Thymus (tissue), 11 donors: ENCODE data around the gene RPL22. TPM values are rescaled to one million over a fixed set of nuclear protein-coding genes. Genes with fewer than 3 reads are reported as not detected.

Experiments used
- DNase-seq, 9 donors: peaks; one replicate each; pipeline ENCODE4 v3.0.0-alpha.2; 2013; ENCODE audit warnings: low spot score in 9 of 9, low read depth in 6 of 9, missing footprints in 1 of 9
- H3K27ac ChIP-seq, 2 donors: one replicate each; pipeline ENCODE4 v1.5.1; 2013; ENCODE audit warnings: control low read depth in 1 of 2, low read depth in 1 of 2, low read length in 1 of 2, mild to moderate bottlenecking in 1 of 2, moderate library complexity in 1 of 2
- H3K27me3 ChIP-seq, 2 donors: one replicate each; pipeline ENCODE4 v1.5.1; 2013; ENCODE audit warnings: low read length in 1 of 2; ENCODE audit not compliant: control insufficient read depth in 2 of 2, insufficient read depth in 1 of 2
- H3K36me3 ChIP-seq, 2 donors: one replicate each; pipeline ENCODE4 v1.5.1; 2013; ENCODE audit warnings: low read length in 1 of 2, mild to moderate bottlenecking in 1 of 2, moderate library complexity in 1 of 2; ENCODE audit not compliant: control insufficient read depth in 2 of 2, insufficient read depth in 2 of 2
- H3K4me1 ChIP-seq, 2 donors: one replicate each; pipeline ENCODE4 v1.5.1; 2013; ENCODE audit warnings: low read length in 2 of 2; ENCODE audit not compliant: control insufficient read depth in 2 of 2, insufficient read depth in 2 of 2
- H3K4me3 ChIP-seq, 2 donors: one replicate each; pipeline ENCODE4 v1.5.1; 2013; ENCODE audit warnings: low read length in 2 of 2, control low read depth in 1 of 2, mild to moderate bottlenecking in 1 of 2
- H3K9me3 ChIP-seq, 2 donors: one replicate each; pipeline ENCODE4 v1.5.1; 2013; ENCODE audit warnings: low read length in 1 of 2, mild to moderate bottlenecking in 1 of 2; ENCODE audit not compliant: control insufficient read depth in 2 of 2, insufficient read depth in 1 of 2
- WGBS: extraction: QIAGEN DNeasy Blood & Tissue Kit; methylation state at CpG from one replicate; pipeline ENCODE4 v1.1.7; 2013; 5-methylcytosine and 5-hydroxymethylcytosine counted together
- polyA plus RNA-seq: library from polyadenylated mRNA; stranded (reverse); fragments of 200-250 nt; gene quantifications from one replicate; pipeline ENCODE4 v1.2.3, GENCODE V29; 2013
- total RNA-seq: library from RNA; stranded (reverse); fragments of 120-200 nt; gene quantifications from one replicate; pipeline ENCODE4 v1.2.4, GENCODE V29; 2013
- donor health status: healthy.

Gene RPL22
- total and polyA plus RNA-seq, 2 donors, result 428 to 1,043 TPM

DNA sequence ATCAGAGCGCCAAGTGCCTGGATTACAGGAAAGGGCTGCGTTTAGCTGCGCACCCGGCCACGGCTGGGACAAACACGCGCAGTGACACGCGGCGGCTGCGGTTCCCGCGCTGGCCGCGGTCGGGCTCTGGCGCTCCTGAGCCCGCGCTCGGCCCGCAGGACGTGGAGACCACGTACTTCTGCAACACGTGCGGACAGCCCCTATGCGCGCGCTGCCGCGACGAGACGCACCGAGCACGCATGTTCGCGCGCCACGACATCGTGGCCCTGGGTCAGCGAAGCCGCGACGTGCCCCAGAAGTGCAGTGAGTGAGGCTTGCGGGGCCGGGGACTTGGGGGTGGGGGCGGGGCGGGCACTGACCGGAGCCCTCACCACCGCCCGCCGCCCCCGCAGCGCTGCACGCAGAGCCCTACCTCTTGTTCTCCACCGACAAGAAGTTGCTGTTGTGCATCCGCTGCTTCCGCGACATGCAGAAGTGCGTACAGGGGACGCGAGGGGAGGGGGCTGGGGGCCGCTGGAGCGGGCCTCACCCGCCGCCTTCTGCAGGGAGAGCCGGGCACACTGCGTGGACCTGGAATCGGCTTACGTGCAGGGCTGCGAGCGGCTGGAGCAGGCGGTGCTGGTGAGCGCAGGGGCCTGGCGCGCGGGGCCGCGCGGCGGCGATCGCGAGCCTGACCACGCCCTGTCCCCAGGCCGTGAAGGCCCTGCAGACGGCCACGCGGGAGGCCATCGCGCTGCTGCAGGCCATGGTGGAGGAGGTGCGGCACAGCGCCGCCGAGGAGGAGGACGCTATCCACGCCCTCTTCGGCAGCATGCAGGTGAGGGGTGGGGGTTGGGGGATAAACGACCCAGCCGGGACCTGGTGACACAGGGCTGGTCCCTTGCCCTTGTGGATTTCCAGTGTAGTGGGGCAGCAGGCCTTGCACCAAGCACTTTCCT is 9.6 kb upstream of the RPL22 start:
- Histone ChIP-seq H3K4me3 (peak overlapping the region in 1 of 2 donors; percentile 20), H3K36me3 (no peaks in the 10 kb centered on the region), H3K27ac (no peak overlapping the region), H3K27me3 (peaks cover 68 to 96% of the 10 kb centered on the region in 2 donors), H3K9me3 (no peaks in the 10 kb centered on the region), H3K4me1 (peaks cover 4 to 9% of the 10 kb centered on the region in 2 donors)
- DNase-seq, result peak in 1 of 9 donors; percentile 15
- 3% methylated on average over 99 of the region's 99 CpGs for WGBS

DNA sequence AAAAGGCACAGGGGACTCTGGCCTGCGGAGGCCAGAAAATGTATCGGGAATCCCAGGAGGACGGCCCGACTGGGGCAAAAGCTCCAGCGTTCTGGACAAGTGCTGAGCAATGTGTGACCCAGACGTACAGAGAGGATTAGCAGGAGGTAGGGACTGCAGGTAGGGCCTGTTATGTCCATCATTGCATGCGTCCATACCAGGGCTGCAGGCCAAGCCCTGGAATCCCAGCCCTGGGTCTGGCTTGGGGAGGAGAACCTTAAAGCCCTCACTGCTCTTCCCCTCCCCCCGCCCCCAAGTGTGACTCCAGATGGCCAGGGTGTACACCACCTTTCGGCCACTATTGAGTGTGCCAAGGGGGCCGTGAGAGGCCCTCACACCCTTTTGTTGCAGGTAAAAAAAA is 8.5 kb upstream of the RPL22 start:
- H3K36me3 ChIP-seq, result no peaks in the 10 kb centered on the region
- H3K4me1 ChIP-seq, result peaks cover 4 to 9% of the 10 kb centered on the region in 2 donors
- no peak overlapping the region for H3K27ac ChIP-seq
- no peak for DNase-seq
- peaks cover 64 to 90% of the 10 kb centered on the region in 2 donors for H3K27me3 ChIP-seq
- no peaks in the 10 kb centered on the region for H3K9me3 ChIP-seq
- H3K4me3 ChIP-seq, result no peak overlapping the region
- WGBS, result 84% methylated on average over 10 of the region's 10 CpGs

DNA sequence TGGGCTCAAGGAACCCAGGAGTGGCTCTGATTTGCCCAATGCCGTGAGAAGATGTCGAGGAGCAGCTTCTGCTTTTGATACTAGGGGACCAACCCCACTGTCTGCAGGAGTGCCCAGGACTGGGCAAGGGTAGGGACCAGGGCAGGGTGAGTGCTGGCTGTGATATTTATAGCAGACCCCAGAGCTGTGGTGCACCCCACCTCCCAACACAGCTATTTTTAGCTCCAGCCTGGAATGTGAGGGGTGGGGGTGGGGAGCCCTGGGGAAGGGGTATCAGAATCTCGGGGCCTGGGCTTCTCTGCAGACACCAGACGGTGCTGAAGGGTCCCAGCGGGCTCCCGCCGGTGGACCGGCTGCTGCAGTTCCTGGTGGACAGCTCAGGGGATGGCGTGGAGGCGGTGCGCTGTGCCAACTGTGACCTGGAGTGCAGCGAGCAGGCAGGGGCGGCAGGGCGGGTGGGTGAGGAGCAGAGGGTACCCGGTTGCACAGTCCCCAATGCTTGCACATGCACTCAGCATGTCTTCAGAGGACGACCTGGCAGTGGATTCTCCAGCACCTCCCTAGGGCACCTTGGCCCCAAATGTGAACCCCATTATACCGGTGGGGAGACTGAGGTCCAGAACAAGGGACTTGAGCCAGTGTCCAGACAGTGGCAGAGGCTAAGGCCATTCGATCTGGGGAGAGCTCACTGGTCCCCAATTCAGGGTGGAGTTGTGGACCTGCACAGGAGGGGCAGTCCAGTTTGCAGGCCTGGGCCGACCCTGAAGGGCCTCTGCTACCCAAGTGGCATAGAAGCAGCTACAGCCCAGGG is 7.9 kb upstream of the RPL22 start:
- Histone ChIP-seq H3K27me3 (peaks cover 61 to 85% of the 10 kb centered on the region in 2 donors), H3K36me3 (no peaks in the 10 kb centered on the region), H3K4me3 (no peak overlapping the region), H3K27ac (no peak overlapping the region), H3K9me3 (no peaks in the 10 kb centered on the region), H3K4me1 (peaks cover 4 to 9% of the 10 kb centered on the region in 2 donors)
- no peak for DNase-seq
- 69% methylated on average over 19 of the region's 19 CpGs for WGBS

DNA sequence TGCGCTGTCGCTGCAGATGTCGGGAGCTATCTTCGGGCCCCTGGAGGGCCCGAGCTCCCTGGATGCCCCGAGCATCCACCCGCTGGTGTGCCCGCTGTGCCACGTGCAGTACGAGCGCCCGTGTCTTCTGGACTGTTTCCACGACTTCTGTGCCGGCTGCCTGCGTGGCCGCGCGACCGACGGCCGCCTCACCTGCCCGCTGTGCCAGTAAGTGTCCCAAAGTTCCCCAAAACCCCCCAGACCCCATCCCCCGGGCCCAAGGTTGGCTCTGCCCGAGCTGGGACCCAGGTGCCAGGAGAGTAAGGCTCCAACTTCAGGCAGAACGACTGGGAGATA is 7.1 kb upstream of the RPL22 start:
- peak overlapping the region in 1 of 2 donors; percentile 39 for H3K4me3 ChIP-seq
- WGBS, result 11% methylated on average over 25 of the region's 25 CpGs
- H3K27ac ChIP-seq, result no peak overlapping the region
- no peaks in the 10 kb centered on the region for H3K36me3 ChIP-seq
- H3K9me3 ChIP-seq, result no peaks in the 10 kb centered on the region
- H3K4me1 ChIP-seq, result peaks cover 4 to 9% of the 10 kb centered on the region in 2 donors
- no peak for DNase-seq
- H3K27me3 ChIP-seq, result peaks cover 57 to 80% of the 10 kb centered on the region in 2 donors

DNA sequence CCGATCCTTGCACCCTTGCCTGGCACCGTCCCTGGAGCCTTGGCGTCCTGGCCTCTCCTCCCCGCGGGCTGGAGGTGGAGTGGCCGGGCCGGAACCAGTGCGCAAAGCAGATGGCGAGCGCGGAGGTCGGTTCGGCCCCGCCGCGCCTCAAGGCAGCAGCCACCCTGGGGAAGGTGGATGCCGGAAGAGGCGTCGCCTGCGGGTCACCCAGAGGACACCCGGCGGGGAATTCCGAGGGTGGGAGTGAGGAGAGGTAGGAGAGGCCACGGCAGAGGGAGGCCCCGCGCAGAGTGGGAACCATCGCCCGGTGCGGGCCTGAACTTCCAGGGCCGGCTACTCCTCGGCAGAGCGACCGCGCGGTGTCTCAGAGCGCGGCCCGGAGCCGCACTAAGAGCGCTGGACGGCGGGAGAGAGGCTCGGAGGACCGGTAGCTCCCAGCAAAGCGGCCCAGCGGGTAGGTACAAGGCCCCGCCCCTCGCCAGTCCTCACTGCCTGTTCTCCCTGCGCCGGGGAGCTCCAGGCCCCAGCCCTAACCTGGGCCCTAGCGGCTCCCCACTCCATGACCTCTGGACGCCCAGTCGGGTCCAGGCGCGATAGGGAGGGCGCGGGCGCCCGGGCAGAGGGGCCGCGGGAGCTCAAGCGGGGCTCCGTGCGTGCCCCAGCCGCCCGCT is 6.6 kb upstream of the RPL22 start, which contains the start of gene RNF207:
Gene RNF207 (plus strand): TSS at position 271 of the 671 bp plus-strand sequence. CDS start 417 bp downstream, outside the sequence.
- peaks cover 4 to 9% of the 10 kb centered on the region in 2 donors for H3K4me1 ChIP-seq
- peaks cover 57 to 75% of the 10 kb centered on the region in 2 donors for H3K27me3 ChIP-seq
- H3K36me3 ChIP-seq, result no peaks in the 10 kb centered on the region
- no peak for DNase-seq
- 2% methylated on average over 66 of the region's 66 CpGs for WGBS
- H3K9me3 ChIP-seq, result no peaks in the 10 kb centered on the region
- peak within 1 kb of the TSS; percentile 26 to 39 for H3K4me3 ChIP-seq
- peak within 1 kb of the TSS in 1 of 2 donors; percentile 18 for H3K27ac ChIP-seq

DNA sequence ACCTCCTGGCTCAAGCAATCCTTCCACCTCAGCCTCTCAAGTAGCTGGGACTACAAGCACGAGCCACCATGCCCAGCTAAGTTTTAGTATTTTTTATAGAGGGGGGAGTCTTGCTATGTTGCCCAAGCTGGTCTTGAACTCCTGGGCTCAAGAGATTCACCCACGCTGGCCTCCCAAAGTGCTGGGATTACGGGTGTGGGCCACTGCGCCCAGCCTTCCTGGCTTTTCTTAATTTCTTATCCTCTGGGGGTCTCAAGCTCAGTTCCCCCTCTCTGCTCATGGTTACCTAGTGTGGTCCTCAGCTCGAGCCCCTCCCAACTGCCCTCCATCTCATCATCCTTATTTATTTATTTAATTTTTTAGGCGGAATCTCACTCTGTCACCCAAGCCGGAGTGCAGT is 2.9 kb upstream of the RPL22 start:
- no peak overlapping the region for H3K27ac ChIP-seq
- peaks cover 13 to 14% of the 10 kb centered on the region in 2 donors for H3K4me1 ChIP-seq
- no peaks in the 10 kb centered on the region for H3K9me3 ChIP-seq
- peaks cover 26 to 38% of the 10 kb centered on the region in 2 donors for H3K27me3 ChIP-seq
- no peak for DNase-seq
- no peak overlapping the region for H3K4me3 ChIP-seq
- WGBS, result 94% methylated on average over 7 of the region's 7 CpGs
- H3K36me3 ChIP-seq, result peaks cover 2 to 3% of the 10 kb centered on the region in 2 donors

DNA sequence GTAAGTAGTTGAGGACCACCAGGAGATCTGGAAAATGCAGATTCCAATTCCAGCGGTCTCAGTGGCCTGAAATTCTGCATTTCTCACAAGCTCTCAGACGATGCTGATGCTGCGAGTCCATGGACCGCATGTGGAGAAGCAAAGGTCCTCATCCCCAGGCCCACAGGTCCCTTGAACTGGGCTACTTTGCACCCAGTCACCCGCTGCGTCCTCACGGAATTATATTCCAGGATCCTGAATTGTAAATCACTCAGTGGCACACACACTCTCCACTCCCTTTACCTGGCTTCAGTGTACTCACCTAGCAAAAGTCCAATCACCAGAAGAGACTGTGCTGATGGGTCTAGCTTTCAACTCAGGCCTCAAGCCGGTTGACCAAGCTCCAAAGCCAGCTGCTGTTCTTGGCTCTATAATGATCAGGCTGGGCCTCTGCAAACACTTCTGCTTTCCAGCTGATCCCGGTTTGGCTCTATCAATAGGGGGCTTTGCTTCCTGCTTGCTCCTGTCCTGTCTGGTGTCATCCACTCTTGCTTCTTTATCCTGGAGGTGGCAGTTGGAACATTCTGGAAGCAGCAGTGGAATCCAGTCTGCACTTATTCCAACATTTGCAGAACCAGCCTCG is 904 bp upstream of the RPL22 start:
- Histone ChIP-seq H3K36me3 (peaks cover 10 to 17% of the 10 kb centered on the region in 2 donors), H3K4me1 (peaks cover 13 to 14% of the 10 kb centered on the region in 2 donors), H3K9me3 (no peaks in the 10 kb centered on the region), H3K4me3 (peak overlapping the region; percentile 81 to 82), H3K27ac (peak overlapping the region; percentile 32 to 72), H3K27me3 (peaks cover 6 to 19% of the 10 kb centered on the region in 2 donors)
- 88% methylated on average over 10 of the region's 10 CpGs for whole genome bisulfite sequencing
- DNase-seq, result no peak

DNA sequence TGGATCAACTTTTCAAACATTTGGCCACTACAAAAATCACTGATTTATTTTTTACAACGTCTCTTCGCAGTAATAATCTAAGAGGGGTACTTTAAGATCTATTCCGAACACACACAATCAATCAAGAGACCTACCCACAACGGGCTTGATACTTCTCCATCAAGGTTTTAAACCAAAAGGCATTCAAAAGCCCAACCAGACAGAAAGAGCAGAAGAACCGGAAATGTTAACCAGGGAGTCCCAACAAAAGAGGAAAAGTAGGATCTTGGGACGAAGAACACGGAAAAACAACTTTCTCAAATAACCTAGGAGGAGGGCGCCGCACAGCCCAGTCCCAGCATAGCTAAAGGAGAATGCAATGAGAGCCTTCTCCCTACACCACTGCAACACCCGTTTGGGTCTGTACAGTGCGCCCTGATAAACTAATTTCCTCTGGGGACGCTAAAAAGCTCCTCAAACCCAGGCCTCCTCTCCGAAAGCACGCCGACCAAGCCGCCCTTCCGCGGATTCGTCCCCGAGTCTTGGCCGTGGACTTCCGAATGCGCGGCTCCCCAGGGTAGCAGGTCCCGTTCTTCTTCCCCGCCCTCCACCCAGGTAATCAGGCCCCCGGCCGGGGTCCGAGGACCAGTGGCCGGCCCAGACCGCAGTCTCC is 623 bp downstream of the RPL22 start:
- Histone ChIP-seq H3K36me3 (peaks cover 20 to 25% of the 10 kb centered on the region in 2 donors), H3K9me3 (no peaks in the 10 kb centered on the region), H3K27me3 (peaks cover 0 to 6% of the 10 kb centered on the region in 2 donors), H3K27ac (peak overlapping the region; percentile 38 to 87), H3K4me1 (peaks cover 9 to 12% of the 10 kb centered on the region in 2 donors), H3K4me3 (peak overlapping the region; percentile 81 to 82)
- WGBS, result 1% methylated on average over 31 of the region's 31 CpGs
- no peak for DNase-seq
